Mesothelial cell of epicardium (in vitro differentiated cells): Measurements from ENCODE around the gene ZBTB39. TPM values are rescaled to one million over a fixed set of nuclear protein-coding genes. Genes with fewer than 3 reads are reported as not detected.
"Not testable (repeated sequence)": the region's sequence is repeated elsewhere in the genome, so short reads cannot be mapped to it uniquely, and the experiment has no call there.

Experiments
- DNase-seq, 2 experiments: peaks; one replicate each; pipeline ENCODE4 v3.0.0; 2021; ENCODE audit warnings: low spot score in 2 of 2; ENCODE audit not compliant: unreplicated experiment in 2 of 2
- H3K27ac Mint-ChIP-seq: 2 replicates; pipeline ENCODE4 v1.8.0; 2021; ENCODE audit warnings: mixed read lengths
- H3K27me3 Mint-ChIP-seq: 2 replicates; pipeline ENCODE4 v1.8.0; 2021; ENCODE audit warnings: low read depth, mixed read lengths
- H3K36me3 Mint-ChIP-seq: 2 replicates; pipeline ENCODE4 v1.8.0; 2021; ENCODE audit warnings: mixed read lengths
- H3K4me1 Mint-ChIP-seq: 2 replicates; pipeline ENCODE4 v1.8.0; 2021; ENCODE audit warnings: mixed read lengths
- H3K4me3 Mint-ChIP-seq: 2 replicates; pipeline ENCODE4 v1.8.0; 2021; ENCODE audit warnings: mild to moderate bottlenecking, moderate library complexity, mixed read lengths
- H3K9me3 Mint-ChIP-seq: 2 replicates; pipeline ENCODE4 v1.8.0; 2021; ENCODE audit warnings: mixed read lengths
- CTCF ChIP-seq: fragments of 200-600 bp; sonication (generic); IDR thresholded peaks from one replicate; pipeline ENCODE4 v1.5.0; 2021; ENCODE audit warnings: antibody characterized with exemption; ENCODE audit not compliant: unreplicated experiment
- total RNA-seq: library from RNA; stranded (reverse); gene quantifications from 3 replicates; pipeline ENCODE4 v1.2.1, GENCODE V29; 2021

The ZBTB39 gene
- total RNA-seq, 1 donor from 2014 or later: 19.2 TPM

- Mint-ChIP-seq H3K27me3 (peaks cover 2% of the 10 kb centered on the region), H3K4me3 (no peak overlapping the region), H3K9me3 (no peaks in the 10 kb centered on the region), H3K27ac (no peak overlapping the region), H3K36me3 (no peaks in the 10 kb centered on the region), H3K4me1 (peaks cover 36% of the 10 kb centered on the region)
- no peak for DNase-seq
- TF ChIP-seq CTCF: no peak
Measured at GRCh38 chr12:57029457-57029856, 23.1 kb upstream of the ZBTB39 start.

GRCh38 chr12:57027805-57028153 lies 21.4 kb upstream of the ZBTB39 start:
- no peaks in the 10 kb centered on the region for H3K9me3 Mint-ChIP-seq
- H3K4me3 Mint-ChIP-seq: no peak overlapping the region
- no peaks in the 10 kb centered on the region for H3K36me3 Mint-ChIP-seq
- no peak overlapping the region for H3K27ac Mint-ChIP-seq
- DNase-seq: no peak
- TF ChIP-seq CTCF: no peak
- peaks cover 38% of the 10 kb centered on the region for H3K4me1 Mint-ChIP-seq
- peaks cover 2% of the 10 kb centered on the region for H3K27me3 Mint-ChIP-seq

GRCh38 chr12:57027011-57027804 lies 20.9 kb upstream of the ZBTB39 start:
- H3K27ac Mint-ChIP-seq: no peak overlapping the region
- no peaks in the 10 kb centered on the region for H3K36me3 Mint-ChIP-seq
- H3K9me3 Mint-ChIP-seq: no peaks in the 10 kb centered on the region
- no peak for DNase-seq
- H3K27me3 Mint-ChIP-seq: peaks cover 2% of the 10 kb centered on the region
- H3K4me1 Mint-ChIP-seq: peaks cover 38% of the 10 kb centered on the region
- TF ChIP-seq CTCF: no peak
- no peak overlapping the region for H3K4me3 Mint-ChIP-seq

- Mint-ChIP-seq H3K36me3 (no peaks in the 10 kb centered on the region), H3K4me1 (peaks cover 22% of the 10 kb centered on the region), H3K4me3 (no peak overlapping the region), H3K27me3 (peaks cover 2% of the 10 kb centered on the region), H3K9me3 (no peaks in the 10 kb centered on the region), H3K27ac (no peak overlapping the region)
- no peak for DNase-seq
- TF ChIP-seq CTCF: no peak
Measured at GRCh38 chr12:57025196-57025595, 18.9 kb upstream of the ZBTB39 start.

- not testable (repeated sequence) for DNase-seq, H3K9me3 Mint-ChIP-seq, H3K27ac Mint-ChIP-seq, H3K4me3 Mint-ChIP-seq, H3K36me3 Mint-ChIP-seq, H3K27me3 Mint-ChIP-seq
- peaks cover 15% of the 10 kb centered on the region for H3K4me1 Mint-ChIP-seq
Measured at GRCh38 chr12:57022324-57022723, 16.0 kb upstream of the ZBTB39 start.

- Mint-ChIP-seq H3K27ac (no peak overlapping the region), H3K9me3 (no peaks in the 10 kb centered on the region), H3K27me3 (peaks cover 1% of the 10 kb centered on the region), H3K4me3 (no peak overlapping the region), H3K36me3 (no peaks in the 10 kb centered on the region), H3K4me1 (peaks cover 2% of the 10 kb centered on the region)
- TF ChIP-seq CTCF: no peak
- DNase-seq: no peak
Measured at GRCh38 chr12:57019983-57020719, 13.8 kb upstream of the ZBTB39 start.
